H1 (cell line): ENCODE results near the gene SKP1. TPM values are rescaled to one million over a fixed set of nuclear protein-coding genes. Genes with fewer than 3 reads are reported as not detected.
A peak's percentile ranks its signal among the peaks of the same experiment; 100 is the strongest.

Experiments used
- CTCF ChIA-PET: fragments of 300-600 bp; sonication (Branson Sonifier 250); formaldehyde crosslinking; loops from one replicate; lab custom pipeline; 2021; ENCODE audit not compliant: partially characterized antibody; lab: Charles Lee
- POLR2A ChIA-PET: fragments of 300-600 bp; sonication (Branson Sonifier 250); formaldehyde crosslinking; loops from one replicate; lab custom pipeline; 2021; ENCODE audit warnings: inconsistent platforms; ENCODE audit not compliant: partially characterized antibody; lab: Charles Lee
- DNase-seq, 2 experiments: peaks; one replicate each; pipeline versions ENCODE4 v3.0.0 to v3.0.0-alpha.2; 2010 to 2022; ENCODE audit warnings: low spot score in 2 of 2, low read depth in 1 of 2, mixed read lengths in 1 of 2
- FAIRE-seq: peaks from 2 replicates; lab custom pipeline; 2011; peaks lifted over from hg19 to GRCh38; lab: Jason Lieb, UNC
- H2AFZ ChIP-seq: 2 replicates; pipeline ENCODE4 v1.8.1; 2012; ENCODE audit warnings: low read length, inconsistent platforms
- H2AK5ac ChIP-seq: 2 replicates; pipeline ENCODE4 v1.6.1; 2013; ENCODE audit warnings: low read depth, low read length
- H2BK120ac ChIP-seq: replicated peaks from 2 replicates; pipeline ENCODE3; 2013; ENCODE audit warnings: low read depth, low read length, inconsistent platforms
- H2BK12ac ChIP-seq: 2 replicates; pipeline ENCODE4 v1.6.1; 2013; ENCODE audit warnings: low read depth, low read length
- H2BK15ac ChIP-seq: 2 replicates; pipeline ENCODE4 v1.6.1; 2013; ENCODE audit warnings: low read length
- H2BK20ac ChIP-seq: 2 replicates; pipeline ENCODE4 v1.6.1; 2013; ENCODE audit warnings: low read length
- H2BK5ac ChIP-seq: 2 replicates; pipeline ENCODE4 v1.6.1; 2013; ENCODE audit warnings: low read depth, low read length
- H3K14ac ChIP-seq: 2 replicates; pipeline ENCODE4 v1.6.1; 2013; ENCODE audit warnings: inconsistent platforms; ENCODE audit not compliant: insufficient read length
- H3K18ac ChIP-seq: 2 replicates; pipeline ENCODE4 v1.6.1; 2013; ENCODE audit warnings: low read length; ENCODE audit errors: extremely low read depth
- H3K23ac ChIP-seq: 2 replicates; pipeline ENCODE4 v1.6.1; 2013; ENCODE audit warnings: inconsistent platforms; ENCODE audit not compliant: insufficient read length
- H3K23me2 ChIP-seq: 2 replicates; pipeline ENCODE4 v1.6.1; 2013; ENCODE audit warnings: low read depth, low read length
- H3K27ac ChIP-seq: 2 replicates; pipeline ENCODE4 v1.6.1; 2011; ENCODE audit warnings: low read depth, low read length, inconsistent platforms
- H3K27me3 ChIP-seq, 4 experiments: replicated peaks in 1 of 4; 1 replicate in 1 of 4; 2 replicates in 3 of 4; pipeline versions ENCODE4 v1.6.1 to v1.8.1; 2011 to 2013; ENCODE audit warnings: low read length in 3 of 4, mild to moderate bottlenecking in 3 of 4, inconsistent platforms in 2 of 4, mixed read lengths in 2 of 4, moderate library complexity in 1 of 4; ENCODE audit not compliant: control insufficient read depth in 3 of 4, insufficient read depth in 3 of 4; ENCODE audit errors: extremely low read depth in 1 of 4
- H3K36me3 ChIP-seq, 4 experiments: 2 replicates each; pipeline versions ENCODE4 v1.6.1 to v1.8.1; 2011 to 2013; ENCODE audit warnings: mild to moderate bottlenecking in 4 of 4, low read length in 3 of 4, moderate library complexity in 2 of 4, control low read depth in 1 of 4, inconsistent platforms in 1 of 4; ENCODE audit not compliant: insufficient read depth in 4 of 4, control insufficient read depth in 2 of 4
- H3K4ac ChIP-seq: replicated peaks from 2 replicates; pipeline ENCODE3; 2013; ENCODE audit warnings: low read length, low read depth, mixed read lengths, inconsistent platforms; ENCODE audit not compliant: insufficient read length
- H3K4me1 ChIP-seq, 4 experiments: replicated peaks in 1 of 4; 1 replicate in 1 of 4; 2 replicates in 3 of 4; pipeline versions ENCODE4 v1.6.1 to v1.8.1; 2011 to 2013; ENCODE audit warnings: low read length in 3 of 4, inconsistent platforms in 2 of 4, mixed read lengths in 1 of 4; ENCODE audit not compliant: insufficient read depth in 4 of 4, control insufficient read depth in 3 of 4
- H3K4me2 ChIP-seq, 2 experiments: 2 replicates each; pipeline versions ENCODE4 v1.6.1 to v1.8.1; 2011 to 2013; ENCODE audit warnings: low read depth in 2 of 2, low read length in 2 of 2, control low read depth in 1 of 2, inconsistent platforms in 1 of 2, mild to moderate bottlenecking in 1 of 2; ENCODE audit not compliant: insufficient read depth in 1 of 2
- H3K4me3 ChIP-seq, 4 experiments: fragments of 200-600, 300-600 bp in 1 of 4; sonication (generic), shearing (Covaris generic), sonication (Bioruptor Twin) in 1 of 4; 2 replicates each; pipeline versions ENCODE4 v1.5.1 to v1.8.1; 2011 to 2016; ENCODE audit warnings: low read length in 4 of 4, low read depth in 3 of 4, control low read depth in 2 of 4, inconsistent platforms in 2 of 4, mild to moderate bottlenecking in 2 of 4, mixed read lengths in 1 of 4, moderate library complexity in 1 of 4; ENCODE audit not compliant: insufficient read depth in 2 of 4; ENCODE audit errors: extremely low read depth in 1 of 4
- H3K56ac ChIP-seq: replicated peaks from 2 replicates; pipeline ENCODE3; 2013; ENCODE audit warnings: low read depth, mild to moderate bottlenecking, mixed read lengths, low read length, inconsistent platforms; ENCODE audit not compliant: insufficient read length
- H3K79me1 ChIP-seq: 2 replicates; pipeline ENCODE4 v1.6.1; 2013; ENCODE audit warnings: low read depth, low read length, control low read depth
- H3K79me2 ChIP-seq, 2 experiments: 2 replicates each; pipeline versions ENCODE4 v1.6.1 to v1.8.1; 2012 to 2013; ENCODE audit warnings: low read length in 2 of 2, mild to moderate bottlenecking in 2 of 2, inconsistent platforms in 1 of 2; ENCODE audit not compliant: insufficient read depth in 2 of 2, control insufficient read depth in 1 of 2
- H3K9ac ChIP-seq, 4 experiments: replicated peaks in 1 of 4; 1 replicate in 1 of 4; 2 replicates in 3 of 4; pipeline versions ENCODE4 v1.6.1 to v1.8.1; 2011 to 2013; ENCODE audit warnings: low read depth in 3 of 4, low read length in 3 of 4, control low read depth in 2 of 4, mild to moderate bottlenecking in 2 of 4, moderate library complexity in 2 of 4, inconsistent platforms in 1 of 4; ENCODE audit errors: extremely low read depth in 1 of 4
- H3K9me3 ChIP-seq, 2 experiments: 2 replicates each; pipeline versions ENCODE4 v1.6.1 to v1.8.1; 2012 to 2013; ENCODE audit warnings: mild to moderate bottlenecking in 2 of 2, moderate library complexity in 2 of 2, control low read depth in 1 of 2, inconsistent platforms in 1 of 2, low read depth in 1 of 2, low read length in 1 of 2, mixed read lengths in 1 of 2; ENCODE audit not compliant: insufficient read depth in 2 of 2
- H4K20me1 ChIP-seq, 2 experiments: replicated peaks in 1 of 2; 2 replicates each; pipeline versions ENCODE3 to v1.8.1; 2011 to 2013; ENCODE audit warnings: inconsistent platforms in 2 of 2, low read length in 2 of 2, mild to moderate bottlenecking in 1 of 2; ENCODE audit not compliant: insufficient read depth in 2 of 2, control insufficient read depth in 1 of 2
- H4K5ac ChIP-seq: 2 replicates; pipeline ENCODE4 v1.6.1; 2013; ENCODE audit warnings: low read length, low read depth, mixed read lengths, inconsistent platforms; ENCODE audit not compliant: insufficient read length
- H4K8ac ChIP-seq: 2 replicates; pipeline ENCODE4 v1.8.0; 2013; ENCODE audit warnings: mild to moderate bottlenecking, moderate library complexity, low read length, inconsistent platforms; ENCODE audit not compliant: insufficient read depth; ENCODE audit errors: extremely low read depth
- H4K91ac ChIP-seq: replicated peaks from 2 replicates; pipeline ENCODE3; 2013; ENCODE audit warnings: low read length, mixed read lengths, inconsistent platforms; ENCODE audit not compliant: insufficient read length
- BRCA1 ChIP-seq: IDR thresholded peaks from 2 replicates; pipeline ENCODE4 v1.6.1; 2012; ENCODE audit warnings: low read depth, low read length, improper control_type of control experiment
- CHD2 ChIP-seq: IDR thresholded peaks from 2 replicates; pipeline ENCODE4 v1.6.1; 2012; ENCODE audit warnings: low read length, improper control_type of control experiment
- EGR1 ChIP-seq: IDR thresholded peaks from 2 replicates; pipeline ENCODE4 v1.6.1; 2011; ENCODE audit warnings: low read depth, low read length, borderline replicate concordance
- FOSL1 ChIP-seq: IDR thresholded peaks from 2 replicates; pipeline ENCODE4 v1.6.1; 2011; ENCODE audit warnings: mild to moderate bottlenecking, low read depth, low read length, moderate library complexity; ENCODE audit not compliant: insufficient read depth
- KDM1A ChIP-seq: fragments of 200-600, 300-600 bp; sonication (generic); IDR thresholded peaks from 2 replicates; pipeline ENCODE4 v1.7.1; 2016; ENCODE audit warnings: mild to moderate bottlenecking, low read length, borderline replicate concordance
- MAFK ChIP-seq: IDR thresholded peaks from 2 replicates; pipeline ENCODE4 v1.6.1; 2012; ENCODE audit warnings: low read depth, mild to moderate bottlenecking, improper control_type of control experiment, low read length
- PHF8 ChIP-seq: fragments of 200-600 bp; sonication (generic); conservative IDR thresholded peaks from 2 replicates; pipeline ENCODE4 v1.7.1; 2012; ENCODE audit warnings: low read depth, mild to moderate bottlenecking, inconsistent platforms, low read length, moderate library complexity
- RBBP5 ChIP-seq: IDR thresholded peaks from 2 replicates; pipeline ENCODE4 v1.7.1; 2012; ENCODE audit warnings: low read depth, mild to moderate bottlenecking, inconsistent platforms, low read length, moderate library complexity, borderline replicate concordance
- TAF1 ChIP-seq: IDR thresholded peaks from 2 replicates; pipeline ENCODE4 v1.6.1; 2011; ENCODE audit warnings: mild to moderate bottlenecking, low read depth, low read length
- WGBS, 2 experiments: shearing (Covaris generic) in 1 of 2; methylation state at CpG; one replicate each; pipeline versions ENCODE4 v1.1.6 to v1.1.7; 2013 to 2015; ENCODE audit warnings: low lambda C conversion rate in 2 of 2, mixed read lengths in 2 of 2, inconsistent platforms in 1 of 2, low coverage in 1 of 2, missing lambda C conversion rate in 1 of 2; ENCODE audit not compliant: insufficient replicate concordance in 2 of 2, insufficient coverage in 1 of 2, insufficient read length in 1 of 2; ENCODE audit errors: extremely low coverage in 1 of 2, missing lambda C conversion rate in 1 of 2; 5-methylcytosine and 5-hydroxymethylcytosine counted together
- polyA plus RNA-seq, 7 experiments: library from polyadenylated mRNA; depleted of rRNA in 3 of 7; stranded (reverse) in 5 of 7; unstranded in 2 of 7; fragments of >200 nt in 5 of 7; fragments of 200-250 nt in 2 of 7; gene quantifications; 1 replicate in 5 of 7; 2 replicates in 1 of 7; 4 replicates in 1 of 7; pipeline versions ENCODE4 v1.2.1 to v1.2.3, GENCODE V29; 2011 to 2013; ENCODE audit warnings: missing spikeins in 2 of 7, mixed read lengths in 2 of 7
- total RNA-seq: library from RNA; stranded (reverse); fragmentation: NEBNext Ultra II Directional; extraction: Animal tissue kit (Norgen Biotek cat#: 25700); gene quantifications from 2 replicates; pipeline ENCODE4 v1.2.1, GENCODE V29; 2021
- TF ChIP-seq, protein P1 (sequence below): IDR thresholded peaks from 2 replicates; pipeline ENCODE4 v1.6.1; 2011; ENCODE audit warnings: low read depth, mild to moderate bottlenecking, low read length; ENCODE audit not compliant: insufficient read depth
- TF ChIP-seq, protein P2 (sequence below): IDR thresholded peaks from 2 replicates; pipeline ENCODE4 v1.6.1; 2011; ENCODE audit warnings: low read length, improper control_type of control experiment
- TF ChIP-seq, protein P3 (sequence below): IDR thresholded peaks from 2 replicates; pipeline ENCODE4 v1.6.1; 2012; ENCODE audit warnings: inconsistent platforms

SKP1 gene
- total and polyA plus RNA-seq, 2 of the 8 experiments (the other 6 are each of a cell fraction or from before 2014, with no cell fraction given), result 163 to 332 TPM

DNA sequence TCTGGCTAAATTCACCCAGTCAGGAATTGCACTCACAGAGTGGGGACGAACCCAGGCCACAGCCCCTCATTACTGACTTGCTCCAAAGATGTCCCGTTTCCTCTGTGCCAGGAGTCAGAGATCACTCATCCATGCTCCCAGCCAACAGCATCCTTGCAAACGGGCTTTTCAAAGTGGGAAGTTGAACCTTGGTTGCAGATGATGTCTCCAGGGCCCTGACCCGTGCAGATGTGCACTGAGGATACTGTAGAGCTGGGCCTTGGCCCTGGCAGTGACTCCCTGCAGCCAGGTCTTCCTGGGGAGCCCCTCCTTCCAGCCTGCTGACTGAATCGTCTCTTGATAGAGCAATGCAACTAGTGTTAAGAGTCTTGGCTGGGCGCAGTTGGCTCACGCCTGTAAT, 40.0 kb downstream of the SKP1 start:
- H3K27me3 ChIP-seq, result no peaks in the 10 kb centered on the region
- no peaks in the 10 kb centered on the region for H3K9me3 ChIP-seq
- FAIRE-seq (no peak), DNase-seq (peak in 1 of 2 experiments; percentile 39)
- POLR2A ChIA-PET, result interaction anchor here (0.8 to 1.7 kb wide), 4 partner anchors 9 to 40 kb away, joined by 3 to 4 read pairs (median 4); partner anchors contain the start of gene SKP1
- CTCF ChIA-PET, result interaction anchor here (5.5 to 24.3 kb wide), 3 partner anchors 7 to 90 kb away, joined by 49 to 629 read pairs (median 270); partner anchors contain the start of gene TCF7
- no peak overlapping the region for H2BK120ac ChIP-seq
- H4K8ac ChIP-seq, result no peak overlapping the region
- no peak overlapping the region for H4K91ac ChIP-seq
- H2BK15ac ChIP-seq, result no peak overlapping the region
- no peak overlapping the region for H3K23ac ChIP-seq
- peaks cover 18% of the 10 kb centered on the region for H3K79me1 ChIP-seq
- H3K4me3 ChIP-seq, result no peak overlapping the region
- H3K4ac ChIP-seq, result no peak overlapping the region
- no peak overlapping the region for H2BK20ac ChIP-seq
- WGBS, 2 experiments, result 89% methylated on average over 7 of the region's 7 CpGs; no CpG with 5 or more reads in 1 of the 2 experiments
- H3K36me3 ChIP-seq, result peaks cover 0 to 3% (median under 1%) of the 10 kb centered on the region in 4 experiments; a peak in 3 of 8 replicates
- H2AFZ ChIP-seq, result no peak overlapping the region
- H3K4me1 ChIP-seq, result peaks cover 0 to 5% (median 2%) of the 10 kb centered on the region in 4 experiments; a peak in 3 of 7 replicates
- no peak overlapping the region for H2AK5ac ChIP-seq
- H2BK5ac ChIP-seq, result no peak overlapping the region
- no peak overlapping the region for H2BK12ac ChIP-seq
- H3K79me2 ChIP-seq, result no peaks in the 10 kb centered on the region
- no peak overlapping the region for H3K14ac ChIP-seq
- no peak overlapping the region for H3K4me2 ChIP-seq
- no peaks in the 10 kb centered on the region for H3K23me2 ChIP-seq
- H3K9ac ChIP-seq, result no peak overlapping the region
- no peak overlapping the region for H4K5ac ChIP-seq
- H3K56ac ChIP-seq, result no peak overlapping the region
- H4K20me1 ChIP-seq, result peaks cover 14 to 46% of the 10 kb centered on the region in 2 experiments
- no peak overlapping the region for H3K18ac ChIP-seq
- H3K27ac ChIP-seq, result no peak overlapping the region
- no peak for TF ChIP-seq PHF8
- no peak for TF ChIP-seq EGR1
- TF ChIP-seq, protein P1, sequence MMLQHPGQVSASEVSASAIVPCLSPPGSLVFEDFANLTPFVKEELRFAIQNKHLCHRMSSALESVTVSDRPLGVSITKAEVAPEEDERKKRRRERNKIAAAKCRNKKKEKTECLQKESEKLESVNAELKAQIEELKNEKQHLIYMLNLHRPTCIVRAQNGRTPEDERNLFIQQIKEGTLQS, result no peak
- TF ChIP-seq RBBP5, result no peak
- no peak for TF ChIP-seq FOSL1
- TF ChIP-seq BRCA1, result no peak
- no peak for TF ChIP-seq MAFK
- TF ChIP-seq TAF1, result no peak
- TF ChIP-seq, protein P2, sequence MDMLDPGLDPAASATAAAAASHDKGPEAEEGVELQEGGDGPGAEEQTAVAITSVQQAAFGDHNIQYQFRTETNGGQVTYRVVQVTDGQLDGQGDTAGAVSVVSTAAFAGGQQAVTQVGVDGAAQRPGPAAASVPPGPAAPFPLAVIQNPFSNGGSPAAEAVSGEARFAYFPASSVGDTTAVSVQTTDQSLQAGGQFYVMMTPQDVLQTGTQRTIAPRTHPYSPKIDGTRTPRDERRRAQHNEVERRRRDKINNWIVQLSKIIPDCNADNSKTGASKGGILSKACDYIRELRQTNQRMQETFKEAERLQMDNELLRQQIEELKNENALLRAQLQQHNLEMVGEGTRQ, result no peak
- TF ChIP-seq, protein P3, sequence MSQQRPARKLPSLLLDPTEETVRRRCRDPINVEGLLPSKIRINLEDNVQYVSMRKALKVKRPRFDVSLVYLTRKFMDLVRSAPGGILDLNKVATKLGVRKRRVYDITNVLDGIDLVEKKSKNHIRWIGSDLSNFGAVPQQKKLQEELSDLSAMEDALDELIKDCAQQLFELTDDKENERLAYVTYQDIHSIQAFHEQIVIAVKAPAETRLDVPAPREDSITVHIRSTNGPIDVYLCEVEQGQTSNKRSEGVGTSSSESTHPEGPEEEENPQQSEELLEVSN, result no peak
- TF ChIP-seq KDM1A, result no peak
- TF ChIP-seq CHD2, result no peak
